SU-DHL-6 (cell line): Measurements from ENCODE around the gene CAMKK2.

Experiments
- EZH2phosphoT487 ChIP-seq: fragments of 200-600 bp; sonication (generic), shearing (Covaris generic); conservative IDR thresholded peaks from 2 replicates; pipeline ENCODE4 v1.6.1; 2018; ENCODE audit warnings: mild to moderate bottlenecking, antibody characterized with exemption, low read length, moderate library complexity, mixed read lengths
- TF ChIP-seq, protein P1 (sequence below): fragments of 200-600 bp; sonication (generic); IDR thresholded peaks from one replicate; pipeline ENCODE4 v1.5.1; 2017; ENCODE audit warnings: antibody characterized with exemption, mild to moderate bottlenecking, low read length, moderate library complexity; ENCODE audit not compliant: insufficient read depth, poor library complexity, severe bottlenecking

DNA sequence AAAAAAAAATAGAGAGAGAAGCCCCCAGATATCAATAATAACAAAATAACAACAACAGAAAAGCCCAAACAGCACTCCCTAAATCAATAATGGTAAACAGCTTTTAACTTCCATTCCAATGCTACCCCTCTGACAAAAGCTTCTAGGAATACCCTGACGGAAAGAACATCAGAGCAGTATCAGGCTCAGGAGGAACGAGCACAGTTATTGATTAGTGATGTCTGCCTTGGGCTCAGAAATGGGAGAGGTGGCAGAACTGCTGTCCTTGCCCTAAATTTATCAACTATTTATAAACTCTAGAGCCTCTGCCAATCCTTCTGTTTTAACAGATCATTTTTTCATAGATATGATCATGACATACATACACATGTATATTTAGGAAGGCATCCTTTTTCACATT lies 44.7 kb downstream of the CAMKK2 start:
- TF ChIP-seq, protein P1, sequence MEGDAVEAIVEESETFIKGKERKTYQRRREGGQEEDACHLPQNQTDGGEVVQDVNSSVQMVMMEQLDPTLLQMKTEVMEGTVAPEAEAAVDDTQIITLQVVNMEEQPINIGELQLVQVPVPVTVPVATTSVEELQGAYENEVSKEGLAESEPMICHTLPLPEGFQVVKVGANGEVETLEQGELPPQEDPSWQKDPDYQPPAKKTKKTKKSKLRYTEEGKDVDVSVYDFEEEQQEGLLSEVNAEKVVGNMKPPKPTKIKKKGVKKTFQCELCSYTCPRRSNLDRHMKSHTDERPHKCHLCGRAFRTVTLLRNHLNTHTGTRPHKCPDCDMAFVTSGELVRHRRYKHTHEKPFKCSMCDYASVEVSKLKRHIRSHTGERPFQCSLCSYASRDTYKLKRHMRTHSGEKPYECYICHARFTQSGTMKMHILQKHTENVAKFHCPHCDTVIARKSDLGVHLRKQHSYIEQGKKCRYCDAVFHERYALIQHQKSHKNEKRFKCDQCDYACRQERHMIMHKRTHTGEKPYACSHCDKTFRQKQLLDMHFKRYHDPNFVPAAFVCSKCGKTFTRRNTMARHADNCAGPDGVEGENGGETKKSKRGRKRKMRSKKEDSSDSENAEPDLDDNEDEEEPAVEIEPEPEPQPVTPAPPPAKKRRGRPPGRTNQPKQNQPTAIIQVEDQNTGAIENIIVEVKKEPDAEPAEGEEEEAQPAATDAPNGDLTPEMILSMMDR = no peak
- TF ChIP-seq EZH2phosphoT487 = no peak
